GM19025 (cell line): Measurements from ENCODE around the gene ANKRD33B.
A peak's percentile ranks its signal among the peaks of the same experiment; 100 is the strongest.
"Not testable (repeated sequence)": the region's sequence is repeated elsewhere in the genome, so short reads cannot be mapped to it uniquely, and the experiment has no call there.

Experiments
- ATAC-seq: cut with Tn5 transposase; IDR thresholded peaks from one replicate; pipeline ENCODE4 v1.9.1; 2021; ENCODE audit warnings: mild to moderate bottlenecking, low read depth, moderate library complexity; ENCODE audit not compliant: unreplicated experiment

ANKRD33B gene

GRCh38 chr5:10563945-10564837 lies at the start of gene ANKRD33B:
ANKRD33B (plus strand) TSS chr5:10564070; CDS start chr5:10564468, 398 bp downstream.
- ATAC-seq, result peak; percentile 67

- ATAC-seq, result not testable (repeated sequence)
Observed at GRCh38 chr5:10514572-10514971, 49.3 kb upstream of the ANKRD33B start.

- no peak for ATAC-seq
Observed at GRCh38 chr5:10515492-10515891, 48.4 kb upstream of the ANKRD33B start.

DNA sequence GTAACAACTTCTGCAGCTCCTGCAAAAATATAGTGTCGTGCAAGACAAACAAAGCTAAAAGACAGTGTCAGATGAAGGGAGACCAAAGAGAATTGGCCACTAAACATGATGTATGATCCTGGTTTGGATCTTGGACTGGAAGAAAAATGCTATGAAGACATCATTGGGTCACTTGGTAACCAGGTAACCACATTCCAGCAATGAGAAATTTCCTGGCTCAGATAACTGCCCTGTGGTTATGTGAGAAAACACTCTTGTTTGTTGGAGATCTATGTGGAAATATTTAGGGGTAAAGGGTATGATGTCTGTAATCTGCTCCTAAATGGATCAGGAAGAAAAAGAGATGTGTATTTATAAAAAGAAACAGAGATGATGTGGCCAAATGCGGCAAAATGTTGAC lies 45.5 kb upstream of the ANKRD33B start:
- ATAC-seq, result no peak

- peak; percentile 65 for ATAC-seq
Observed at GRCh38 chr5:10519729-10520128, 44.1 kb upstream of the ANKRD33B start.

- no peak for ATAC-seq
Observed at GRCh38 chr5:10520706-10521105, 43.2 kb upstream of the ANKRD33B start.

GRCh38 chr5:10521466-10522223 lies 42.2 kb upstream of the ANKRD33B start:
- ATAC-seq, result no peak

- no peak for ATAC-seq
Observed at GRCh38 chr5:10522224-10522611, 41.7 kb upstream of the ANKRD33B start.

DNA sequence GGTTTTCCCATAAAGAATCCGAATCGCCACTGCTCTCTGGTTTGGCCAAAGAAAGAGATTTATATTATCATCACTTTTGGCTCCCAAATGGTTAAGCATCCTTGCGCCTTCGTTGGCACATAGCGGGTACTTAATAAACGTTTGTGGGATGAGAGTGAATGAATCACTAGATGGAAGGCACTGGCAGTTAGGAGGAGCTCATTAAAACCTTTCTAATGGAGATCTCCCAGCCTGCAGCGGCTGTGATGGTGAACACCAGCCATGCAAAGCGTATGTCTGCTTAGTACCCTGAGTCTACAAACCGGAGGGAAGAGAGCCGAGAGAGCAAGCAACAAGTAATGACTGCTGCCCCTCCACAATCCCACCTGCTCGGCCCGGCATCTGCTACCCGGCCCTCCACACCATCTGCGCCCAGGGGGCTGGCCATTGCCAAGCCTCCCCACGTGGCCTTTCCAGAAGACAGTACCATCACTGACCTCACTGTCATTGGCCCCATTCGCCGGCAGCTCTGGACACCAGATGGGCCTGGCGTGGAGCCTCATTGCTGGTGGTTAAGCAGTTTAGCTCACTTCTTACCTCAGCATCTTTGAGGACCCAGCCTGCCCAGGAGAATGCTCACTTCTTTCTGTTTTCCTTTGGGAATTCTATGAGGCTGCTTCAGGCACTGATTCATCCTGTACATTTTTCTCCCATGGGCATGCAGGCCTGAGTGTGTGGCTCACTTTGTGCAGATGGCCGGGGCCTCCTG lies 39.3 kb upstream of the ANKRD33B start:
- ATAC-seq, result no peak

GRCh38 chr5:10525124-10525495 lies 38.8 kb upstream of the ANKRD33B start:
- ATAC-seq, result no peak

- no peak for ATAC-seq
Observed at GRCh38 chr5:10527281-10527950, 36.5 kb upstream of the ANKRD33B start.

- no peak for ATAC-seq
Observed at GRCh38 chr5:10528056-10528816, 35.6 kb upstream of the ANKRD33B start.

DNA sequence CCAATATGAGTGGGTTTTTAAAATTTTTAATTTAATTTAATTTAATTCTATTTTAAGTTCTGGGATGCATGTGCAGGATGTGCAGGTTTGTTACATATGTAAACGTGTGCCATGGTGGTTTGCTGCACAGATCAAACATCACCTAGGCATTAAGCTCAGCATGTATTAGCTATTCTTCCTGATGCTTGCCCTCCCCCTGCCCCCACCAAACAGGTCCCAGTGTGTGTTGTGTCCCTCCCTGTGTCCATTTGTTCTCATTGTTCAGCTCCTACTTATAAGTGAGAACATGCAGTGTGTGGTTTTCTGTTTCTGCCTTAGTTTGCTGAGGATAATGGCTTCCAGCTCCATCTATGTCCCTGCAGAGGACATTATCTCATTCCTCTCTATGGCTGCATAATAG lies 35.0 kb upstream of the ANKRD33B start:
- ATAC-seq, result no peak

DNA sequence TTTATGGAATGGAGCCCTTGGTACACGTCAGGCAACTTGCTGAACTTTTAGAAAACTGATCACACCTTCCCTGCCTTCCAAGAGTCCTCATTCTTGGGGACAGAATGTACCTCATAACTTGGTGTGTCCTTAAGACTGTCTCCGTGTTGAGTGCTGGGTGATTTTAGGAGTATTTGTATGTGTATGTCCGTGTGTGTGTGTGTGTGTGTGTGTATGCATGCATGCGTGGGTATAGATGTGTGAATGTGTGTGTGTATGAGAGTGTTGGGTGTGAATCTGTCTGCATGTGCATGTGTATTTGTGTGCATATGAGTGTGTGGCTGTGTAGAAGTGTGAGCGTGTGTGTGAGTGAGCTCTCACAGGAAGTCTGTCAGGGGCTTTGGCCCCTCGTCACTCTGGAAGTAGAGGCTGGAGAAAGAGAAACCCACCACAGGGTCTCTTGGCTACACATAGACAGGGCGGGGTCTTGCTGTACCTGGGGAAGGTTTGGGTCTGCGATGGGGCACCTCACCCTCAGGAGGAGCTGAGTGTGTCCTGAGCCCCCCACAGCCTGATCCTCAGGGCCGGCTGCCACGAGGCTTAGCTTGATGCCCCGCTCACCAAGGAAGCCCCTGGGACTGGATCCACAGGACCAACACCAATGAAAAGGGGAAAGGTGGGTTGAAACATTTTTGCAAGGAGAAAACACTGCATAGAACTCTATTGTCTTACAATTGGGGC lies 33.1 kb upstream of the ANKRD33B start:
- ATAC-seq, result no peak

- no peak for ATAC-seq
Observed at GRCh38 chr5:10532421-10532820, 31.4 kb upstream of the ANKRD33B start.

DNA sequence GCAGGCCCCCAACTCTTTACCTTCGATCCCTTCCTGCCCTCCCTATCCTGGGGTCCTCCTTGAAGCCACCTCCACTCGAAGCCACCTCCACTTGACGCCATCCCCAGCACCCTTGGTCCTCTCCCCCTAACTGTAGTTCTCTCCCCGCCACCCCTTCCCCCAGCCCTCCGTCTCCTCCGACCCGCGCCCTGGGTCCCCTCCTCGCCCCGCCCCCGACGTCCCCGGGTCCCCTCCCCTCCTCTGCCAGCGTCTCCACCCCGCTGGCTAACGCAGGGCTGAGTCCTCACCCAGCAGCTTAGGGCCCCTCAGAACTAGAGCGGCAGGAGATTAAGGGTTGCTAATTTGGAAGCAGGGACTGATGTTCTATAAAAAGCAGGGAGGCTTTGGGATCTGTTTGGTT lies 30.6 kb upstream of the ANKRD33B start:
- ATAC-seq, result no peak

DNA sequence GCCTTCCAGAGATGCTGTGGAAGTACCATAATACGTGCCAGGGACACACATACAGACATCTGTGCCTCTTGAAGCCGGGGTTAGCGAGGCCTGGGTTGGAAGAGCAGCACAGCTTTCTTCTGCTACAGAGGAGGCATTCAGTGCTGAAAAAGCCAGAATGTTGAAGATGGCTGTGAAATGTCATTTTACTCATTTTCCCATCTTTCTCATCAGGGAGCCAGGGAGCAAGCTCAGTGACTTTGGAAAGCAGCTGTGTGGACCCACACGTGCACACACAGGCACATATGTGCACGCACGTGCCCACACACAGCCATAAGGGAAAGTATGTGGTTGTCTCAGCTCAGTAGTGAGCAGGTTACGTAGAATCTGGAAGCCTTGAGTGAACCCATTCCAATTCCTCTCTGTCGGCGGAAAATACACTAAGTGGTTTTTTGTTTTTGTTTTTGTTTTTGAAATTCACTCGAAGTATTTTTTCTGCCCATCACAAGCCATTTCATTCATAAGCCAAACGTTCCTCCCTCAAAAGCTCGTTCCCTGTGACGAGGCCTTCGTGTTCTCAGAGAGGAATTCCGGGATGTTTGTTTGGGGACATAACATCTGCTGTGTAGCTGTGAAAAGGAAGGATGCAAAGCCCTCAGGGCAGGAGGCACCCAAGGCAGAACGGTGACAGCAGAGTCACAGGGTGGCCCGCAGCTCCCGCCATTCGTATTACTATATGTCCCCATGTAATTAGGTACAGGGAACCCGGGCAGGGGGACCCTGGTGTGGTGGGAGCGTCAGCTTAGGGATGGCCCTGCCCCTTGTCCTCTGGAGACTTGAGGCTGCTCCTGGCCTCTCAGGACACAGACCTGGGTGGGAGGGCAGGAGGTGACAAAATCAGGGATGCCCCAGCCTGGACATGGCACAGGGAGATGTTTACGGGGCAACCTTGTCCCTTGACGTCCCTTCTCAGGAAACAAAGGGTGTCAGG lies 29.0 kb upstream of the ANKRD33B start:
- ATAC-seq, result no peak

- ATAC-seq, result no peak
Observed at GRCh38 chr5:10536511-10536910, 27.4 kb upstream of the ANKRD33B start.
